Upper lobe of left lung (tissue), 4 donors: ENCODE results near the gene ISX.

Experiments used
- CTCF ChIP-seq, 6 experiments: fragments of 450-650 bp in 4 of 6; fragments of 200-600 bp in 2 of 6; sonication (generic) in 2 of 6; IDR thresholded peaks; one replicate each; pipeline ENCODE4 v1.5.1; 2016 to 2019; ENCODE audit warnings: antibody characterized with exemption in 6 of 6
- POLR2A ChIP-seq, 4 donors: fragments of 450-650 bp; IDR thresholded peaks; one replicate each; pipeline ENCODE4 v1.5.1; 2016 to 2017; ENCODE audit warnings: antibody characterized with exemption in 4 of 4, mild to moderate bottlenecking in 2 of 4

GRCh38 chr22:35135165-35135564 lies 69.2 kb downstream of the ISX start:
- TF ChIP-seq CTCF (IDR thresholded peaks at IDR 0.05) (no peak), POLR2A (IDR thresholded peaks at IDR 0.05) (no peak)
